Brain microvascular endothelial cell (primary cell): Measurements from ENCODE around the gene PKP4.

Experiments used
- DNase-seq: peaks from one replicate; pipeline ENCODE4 v3.0.0-alpha.2; 2020
- H3K27ac ChIP-seq: fragments of 250-450 bp; sonication (Bioruptor Pico); 2 replicates; pipeline ENCODE4 v1.5.1; 2020; ENCODE audit warnings: mild to moderate bottlenecking, moderate library complexity
- H3K27me3 ChIP-seq: fragments of 250-450 bp; sonication (Bioruptor Pico); replicated peaks from 2 replicates; pipeline ENCODE4 v1.5.1; 2020; ENCODE audit warnings: mild to moderate bottlenecking
- H3K36me3 ChIP-seq: fragments of 250-450 bp; sonication (Bioruptor Pico); replicated peaks from 2 replicates; pipeline ENCODE4 v1.5.1; 2020; ENCODE audit warnings: mild to moderate bottlenecking
- H3K4me3 ChIP-seq: 2 replicates; pipeline ENCODE4 v1.5.1; 2011; ENCODE audit warnings: low read depth, mild to moderate bottlenecking, control low read depth, low read length, moderate library complexity
- CTCF ChIP-seq: IDR thresholded peaks from 2 replicates; pipeline ENCODE4 v1.5.1; 2011; ENCODE audit warnings: low read depth, mild to moderate bottlenecking, moderate library complexity, low read length, control low read depth, inconsistent platforms; ENCODE audit errors: missing control alignments
- in situ Hi-C: cut with HindIII; loops from 2 replicates; pipeline ENCODE4 v1.10.0; 2017; ENCODE audit warnings: low sequenced_read_pairs, low pct_ligation_motif_present

PKP4 gene

GRCh38 chr2:158645299-158645698 is 188.5 kb downstream of the PKP4 start:
- no peak overlapping the region for H3K4me3 ChIP-seq
- TF ChIP-seq CTCF, result no peak
- H3K36me3 ChIP-seq, result peaks cover 3% of the 10 kb centered on the region
- H3K27ac ChIP-seq, result no peak overlapping the region
- H3K27me3 ChIP-seq, result no peaks in the 10 kb centered on the region
- DNase-seq, result no peak
- in situ Hi-C loops, result no loop called here

- in situ Hi-C loops, result no loop called here
- TF ChIP-seq CTCF, result no peak
- no peak for DNase-seq
- Histone ChIP-seq H3K27ac (no peak overlapping the region), H3K27me3 (no peaks in the 10 kb centered on the region), H3K4me3 (no peak overlapping the region), H3K36me3 (peaks cover 6% of the 10 kb centered on the region)
Measured at GRCh38 chr2:158647436-158648231, 190.9 kb downstream of the PKP4 start.

GRCh38 chr2:158649846-158650245 is 193.1 kb downstream of the PKP4 start:
- peaks cover 6% of the 10 kb centered on the region for H3K36me3 ChIP-seq
- in situ Hi-C loops, result no loop called here
- no peak for DNase-seq
- H3K27ac ChIP-seq, result no peak overlapping the region
- no peak for TF ChIP-seq CTCF
- no peaks in the 10 kb centered on the region for H3K27me3 ChIP-seq
- no peak overlapping the region for H3K4me3 ChIP-seq

- Histone ChIP-seq H3K27me3 (no peaks in the 10 kb centered on the region), H3K4me3 (no peak overlapping the region), H3K36me3 (peaks cover 6% of the 10 kb centered on the region), H3K27ac (no peak overlapping the region)
- DNase-seq, result no peak
- in situ Hi-C loops, result no loop called here
- TF ChIP-seq CTCF, result no peak
Measured at GRCh38 chr2:158650646-158651357, 194.1 kb downstream of the PKP4 start.

GRCh38 chr2:158651358-158652057 is 194.8 kb downstream of the PKP4 start:
- Histone ChIP-seq H3K27ac (no peak overlapping the region), H3K27me3 (no peaks in the 10 kb centered on the region), H3K4me3 (no peak overlapping the region), H3K36me3 (peaks cover 6% of the 10 kb centered on the region)
- no peak for TF ChIP-seq CTCF
- no peak for DNase-seq
- in situ Hi-C loops, result no loop called here
